GM12864 (cell line): ENCODE results near the gene RNF220.
A peak's percentile ranks its signal among the peaks of the same experiment; 100 is the strongest.

Experiments used
- DNase-seq: peaks from one replicate; pipeline ENCODE4 v3.0.0-alpha.2; 2011; ENCODE audit warnings: low read depth
- H3K4me3 ChIP-seq: 2 replicates; pipeline ENCODE4 v1.5.1; 2011; ENCODE audit warnings: mild to moderate bottlenecking, low read depth, low read length, control low read depth
- TF ChIP-seq, protein P1 (sequence below): IDR thresholded peaks from 2 replicates; pipeline ENCODE4 v1.5.1; 2011; ENCODE audit warnings: low read depth, mild to moderate bottlenecking, moderate library complexity, low read length, control low read depth, inconsistent platforms; ENCODE audit errors: missing control alignments

The RNF220 gene

DNA sequence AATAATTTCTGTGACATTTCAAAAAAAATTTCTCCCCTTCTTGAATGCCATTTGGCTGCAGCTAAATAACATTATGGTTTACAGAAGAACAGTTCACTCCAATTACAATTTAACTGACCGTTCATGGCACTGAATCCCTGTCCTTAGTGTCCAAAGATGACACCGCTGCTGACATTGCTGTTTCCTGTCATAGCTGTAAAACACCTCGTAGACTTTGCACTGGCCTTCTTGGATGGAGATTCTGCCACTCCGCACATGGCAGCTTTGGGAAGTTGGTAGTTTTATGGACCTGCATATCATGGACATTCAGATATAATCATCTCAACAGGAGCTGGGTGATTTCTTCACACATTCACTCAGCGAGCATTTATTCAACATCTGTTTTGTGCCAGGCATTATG is 274.4 kb downstream of the RNF220 start:
- TF ChIP-seq, protein P1, sequence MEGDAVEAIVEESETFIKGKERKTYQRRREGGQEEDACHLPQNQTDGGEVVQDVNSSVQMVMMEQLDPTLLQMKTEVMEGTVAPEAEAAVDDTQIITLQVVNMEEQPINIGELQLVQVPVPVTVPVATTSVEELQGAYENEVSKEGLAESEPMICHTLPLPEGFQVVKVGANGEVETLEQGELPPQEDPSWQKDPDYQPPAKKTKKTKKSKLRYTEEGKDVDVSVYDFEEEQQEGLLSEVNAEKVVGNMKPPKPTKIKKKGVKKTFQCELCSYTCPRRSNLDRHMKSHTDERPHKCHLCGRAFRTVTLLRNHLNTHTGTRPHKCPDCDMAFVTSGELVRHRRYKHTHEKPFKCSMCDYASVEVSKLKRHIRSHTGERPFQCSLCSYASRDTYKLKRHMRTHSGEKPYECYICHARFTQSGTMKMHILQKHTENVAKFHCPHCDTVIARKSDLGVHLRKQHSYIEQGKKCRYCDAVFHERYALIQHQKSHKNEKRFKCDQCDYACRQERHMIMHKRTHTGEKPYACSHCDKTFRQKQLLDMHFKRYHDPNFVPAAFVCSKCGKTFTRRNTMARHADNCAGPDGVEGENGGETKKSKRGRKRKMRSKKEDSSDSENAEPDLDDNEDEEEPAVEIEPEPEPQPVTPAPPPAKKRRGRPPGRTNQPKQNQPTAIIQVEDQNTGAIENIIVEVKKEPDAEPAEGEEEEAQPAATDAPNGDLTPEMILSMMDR = no peak
- DNase-seq = no peak
- H3K4me3 ChIP-seq = no peak overlapping the region

DNA sequence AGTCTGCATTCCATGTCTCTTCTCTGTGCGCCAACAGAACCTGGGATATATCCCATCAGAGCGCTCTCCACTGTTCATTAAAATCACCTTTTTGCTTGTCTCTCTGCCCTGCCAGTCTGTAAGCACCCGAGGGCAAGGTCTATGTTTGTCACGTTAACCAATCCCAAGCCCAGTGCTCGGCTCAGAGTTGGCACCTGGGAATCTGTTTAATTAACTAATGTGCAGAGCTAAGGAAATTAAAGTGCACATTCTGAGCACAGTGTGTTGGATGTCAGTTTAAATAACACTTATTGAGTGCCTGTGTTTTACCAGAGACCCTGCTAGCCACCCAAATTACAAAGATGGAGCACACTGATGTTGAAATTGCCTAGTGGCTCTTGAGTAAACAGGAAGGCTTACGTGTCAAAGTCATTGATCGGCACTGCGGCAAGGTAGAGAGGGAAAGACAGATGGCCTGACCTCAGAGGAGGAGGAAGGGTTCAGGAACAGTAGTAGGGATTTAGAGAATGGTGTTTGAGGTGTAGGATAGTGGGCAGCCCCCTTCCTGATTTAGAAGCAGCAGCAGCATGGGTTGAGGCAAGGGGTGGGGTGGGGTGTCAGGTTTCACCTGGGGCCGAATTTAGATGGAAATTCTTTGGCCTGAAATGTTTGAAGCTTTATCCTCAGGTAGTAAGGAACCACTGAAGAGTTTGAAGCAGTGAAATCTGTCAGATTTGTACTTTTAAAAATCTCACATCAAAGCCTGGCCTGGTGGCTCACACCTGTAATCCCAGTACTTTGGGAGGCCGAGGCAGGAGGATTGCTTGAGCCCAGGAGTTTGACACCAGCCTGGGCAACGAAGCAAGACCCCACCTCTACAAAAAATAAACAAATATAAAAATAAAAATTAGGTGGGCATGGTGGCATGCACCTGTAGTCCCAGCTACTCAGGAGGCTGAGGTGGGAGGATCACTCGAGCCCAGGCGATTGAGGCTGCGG is 277.1 kb downstream of the RNF220 start:
- no peak for DNase-seq
- TF ChIP-seq, protein P1 = no peak
- H3K4me3 ChIP-seq = no peak overlapping the region

DNA sequence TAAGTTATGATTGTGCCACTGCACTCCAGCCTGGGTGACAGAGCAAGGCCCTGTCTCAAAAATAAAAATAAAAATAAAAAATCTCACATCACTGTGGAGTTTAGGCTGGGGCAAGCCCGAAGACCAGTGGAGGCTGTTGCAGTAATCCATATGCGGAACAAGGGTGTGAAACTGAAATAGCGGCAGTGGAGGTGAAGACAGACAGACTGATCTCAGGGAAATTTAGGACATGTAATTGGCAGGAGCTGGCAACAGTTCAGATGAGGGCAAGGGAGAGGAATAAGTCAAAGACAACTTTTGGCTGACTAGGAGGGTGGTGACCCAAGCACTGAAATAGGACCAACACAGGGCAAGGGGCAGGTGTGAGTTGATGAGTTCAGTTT is 277.8 kb downstream of the RNF220 start:
- TF ChIP-seq, protein P1 = no peak
- H3K4me3 ChIP-seq = no peak overlapping the region
- DNase-seq = no peak

DNA sequence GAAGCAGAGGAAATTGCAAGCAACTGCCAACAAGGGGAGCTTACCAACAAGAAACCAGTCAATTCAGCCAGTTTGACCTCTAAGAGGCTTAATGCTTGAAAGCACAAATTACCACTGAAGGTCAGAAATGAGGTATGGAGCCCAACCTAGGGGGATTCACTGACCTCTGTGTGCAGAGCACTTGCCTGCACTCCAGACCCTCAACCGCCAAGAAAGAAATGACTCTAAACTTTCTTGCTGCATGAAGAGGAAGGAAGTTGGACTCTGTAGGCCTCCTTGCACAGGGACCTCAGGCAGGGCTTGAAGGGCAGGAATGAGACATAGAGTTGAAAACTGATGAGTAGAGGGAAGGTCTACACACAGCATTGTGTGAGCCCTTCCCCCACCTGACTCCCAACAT is 279.5 kb downstream of the RNF220 start:
- peak; percentile 81 for DNase-seq

DNA sequence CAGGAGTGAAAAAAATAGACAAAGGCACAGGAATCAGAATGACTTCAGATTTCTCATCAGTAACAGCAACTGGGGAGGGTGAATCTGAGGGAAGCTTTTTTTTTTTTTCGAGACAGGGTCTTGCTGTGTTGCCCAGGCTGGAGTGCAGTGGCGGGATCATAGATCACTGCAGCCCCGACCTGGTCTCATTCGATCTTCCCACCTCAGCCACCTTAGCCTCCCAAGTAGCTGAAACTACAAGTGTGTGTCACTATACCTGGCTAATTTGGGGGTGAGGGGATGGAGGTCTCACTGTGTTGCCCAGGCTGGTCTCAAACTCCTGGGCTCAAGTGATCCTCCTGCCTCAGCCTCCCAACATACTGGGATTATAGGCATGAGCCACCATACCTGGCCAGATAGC is 280.2 kb downstream of the RNF220 start:
- TF ChIP-seq, protein P1 = no peak
- no peak overlapping the region for H3K4me3 ChIP-seq
- no peak for DNase-seq

More for the DNA sequence above, 279.5 kb downstream of the RNF220 start:
- TF ChIP-seq, protein P1 = no peak
- no peak overlapping the region for H3K4me3 ChIP-seq

DNA sequence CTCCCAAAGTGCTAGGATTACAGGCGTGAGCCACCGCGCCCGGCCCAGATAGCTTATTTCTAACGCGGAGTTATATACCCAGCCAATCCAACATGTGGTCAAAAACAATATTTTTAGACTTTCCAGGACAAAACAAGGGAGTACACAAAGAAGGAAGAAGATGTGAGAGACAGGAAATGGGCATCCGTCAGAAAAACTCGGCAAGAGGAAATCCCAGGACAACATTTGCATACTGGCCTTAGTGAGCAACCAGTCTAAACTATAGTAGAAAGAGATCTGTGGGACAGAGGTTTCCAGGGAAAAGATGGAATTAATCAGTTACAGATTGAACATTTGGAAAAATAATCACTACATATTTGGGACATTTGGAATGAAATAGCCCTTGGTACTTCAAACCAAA is 280.8 kb downstream of the RNF220 start:
- DNase-seq = no peak
- TF ChIP-seq, protein P1 = no peak

More for the DNA sequence above, 280.8 kb downstream of the RNF220 start:
- no peak overlapping the region for H3K4me3 ChIP-seq
